HG02943 (cell line): ENCODE measurements around the gene LGALSL.

Experiments used
- ATAC-seq: cut with Tn5 transposase; IDR thresholded peaks from one replicate; pipeline ENCODE4 v1.9.1; 2021; ENCODE audit warnings: mild to moderate bottlenecking, low read depth, moderate library complexity; ENCODE audit not compliant: unreplicated experiment

Gene LGALSL

DNA sequence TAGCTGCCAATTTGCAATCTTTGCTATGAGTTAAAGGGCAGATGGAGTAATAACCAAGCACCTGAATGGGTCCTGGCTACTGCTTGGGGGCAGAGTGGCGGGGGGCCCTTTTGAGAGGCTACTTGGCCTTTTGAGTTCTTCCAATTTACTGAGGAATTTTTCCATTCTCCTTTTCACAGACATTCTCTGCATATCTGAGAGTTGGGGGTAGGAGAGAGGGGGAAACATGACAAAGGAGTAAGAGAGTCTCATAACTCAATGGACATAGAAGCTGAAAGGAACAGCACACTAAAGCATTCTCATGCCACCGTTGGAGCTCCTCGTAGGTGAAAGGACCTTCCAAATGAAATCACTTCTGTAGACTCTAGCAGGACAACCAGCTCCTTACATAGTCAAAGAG lies 16.1 kb downstream of the LGALSL start:
- no peak for ATAC-seq

- ATAC-seq: no peak
Observed at GRCh38 chr2:64470766-64471295, 16.9 kb downstream of the LGALSL start.

DNA sequence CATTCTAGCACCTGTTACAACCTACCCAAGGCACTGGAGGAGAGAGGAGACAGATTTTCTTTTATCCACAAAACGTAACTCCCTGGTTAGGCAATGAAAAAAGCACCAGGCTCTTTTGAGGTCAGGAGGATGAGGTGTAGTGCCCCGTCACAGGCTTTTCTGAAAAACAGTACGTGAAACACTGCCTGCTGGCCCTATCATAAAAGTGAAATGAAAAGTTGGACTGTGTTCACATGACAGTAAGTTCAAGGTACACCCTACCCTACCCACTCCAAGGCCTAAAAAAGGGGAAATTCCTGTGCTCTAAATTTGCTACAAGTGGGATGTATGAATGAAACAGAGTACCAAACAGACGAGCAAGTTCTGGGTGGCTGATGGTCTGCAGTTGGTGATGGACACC lies 17.6 kb downstream of the LGALSL start:
- no peak for ATAC-seq

GRCh38 chr2:64472881-64473280 lies 18.9 kb downstream of the LGALSL start:
- no peak for ATAC-seq

- ATAC-seq: no peak
Observed at GRCh38 chr2:64474121-64474571, 20.2 kb downstream of the LGALSL start.

- no peak for ATAC-seq
Observed at GRCh38 chr2:64474636-64475035, 20.7 kb downstream of the LGALSL start.

DNA sequence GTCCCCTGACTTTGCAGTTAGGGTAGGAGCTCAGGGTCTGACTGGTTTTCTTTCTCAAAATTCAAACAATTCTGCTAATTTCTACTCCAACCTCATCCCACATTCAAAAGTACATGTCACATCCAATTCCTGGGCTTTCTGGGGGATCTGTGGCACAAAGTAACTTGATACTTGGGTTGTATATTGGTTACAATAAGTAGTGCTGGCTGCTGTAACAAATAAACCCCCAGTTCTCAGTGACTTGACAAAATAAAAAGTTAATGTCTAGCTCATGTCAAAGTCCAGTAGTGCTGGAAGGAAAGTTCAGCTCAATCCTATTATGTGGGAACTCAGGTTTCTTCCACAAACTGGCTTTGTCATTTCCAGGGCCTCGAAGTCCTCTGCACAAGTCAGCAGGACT lies 23.1 kb downstream of the LGALSL start:
- ATAC-seq: no peak

- ATAC-seq: no peak
Observed at GRCh38 chr2:64477979-64478378, 24.0 kb downstream of the LGALSL start.

DNA sequence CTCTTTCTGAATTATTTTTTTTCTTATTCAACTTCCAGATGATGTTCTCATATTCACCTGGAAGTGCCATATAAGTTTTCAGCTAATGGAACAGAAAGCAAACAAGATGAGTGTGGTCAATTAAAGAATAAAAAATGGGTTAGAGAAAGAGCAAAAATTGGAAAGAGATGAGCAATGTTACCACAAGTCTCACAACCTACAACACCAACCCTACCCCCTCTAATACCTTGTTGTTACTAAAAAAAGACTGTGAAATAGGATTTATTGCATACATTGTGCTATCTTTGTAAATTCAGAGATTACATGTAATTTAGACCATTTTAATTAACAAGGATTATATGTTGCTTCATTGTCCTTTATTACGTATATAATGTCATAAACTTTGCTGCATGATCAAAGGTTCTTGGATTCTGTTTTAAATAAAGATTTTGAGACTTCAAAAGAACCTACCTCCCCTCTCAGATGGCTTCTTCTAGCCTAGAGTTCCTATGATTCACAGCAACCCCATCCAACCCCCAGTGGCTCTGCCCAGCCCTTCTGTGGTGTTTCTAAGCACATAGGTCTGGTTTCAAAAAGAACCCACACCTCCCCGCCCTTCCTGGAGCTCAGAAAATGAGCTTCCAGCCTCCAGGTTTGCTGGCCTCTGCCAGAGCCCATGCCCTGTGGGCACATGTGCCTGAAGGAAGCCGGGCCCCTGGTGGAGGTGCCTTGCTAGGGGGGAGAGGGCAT lies 24.7 kb downstream of the LGALSL start:
- no peak for ATAC-seq

GRCh38 chr2:64479259-64480117 lies 25.5 kb downstream of the LGALSL start:
- no peak for ATAC-seq

DNA sequence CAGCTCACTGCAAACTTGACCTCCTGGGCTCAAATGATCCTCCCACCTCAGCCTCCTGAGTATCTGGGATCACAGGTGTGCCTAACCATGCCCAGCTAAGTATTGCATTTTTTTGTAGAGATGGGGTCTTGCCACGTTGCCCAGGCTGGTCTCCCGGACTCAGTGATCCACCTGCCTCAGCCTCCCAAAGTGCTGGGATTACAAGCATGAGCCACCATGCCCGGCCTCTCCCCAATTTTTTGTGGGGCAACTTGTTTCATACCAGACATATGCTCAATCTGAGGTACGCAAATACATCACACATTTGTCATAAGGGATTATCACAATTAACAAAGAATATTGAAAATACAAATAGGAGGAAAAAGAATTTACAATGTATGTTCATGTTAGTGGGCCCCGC lies 27.7 kb downstream of the LGALSL start:
- no peak for ATAC-seq

- ATAC-seq: no peak
Observed at GRCh38 chr2:64482243-64482642, 28.3 kb downstream of the LGALSL start.

DNA sequence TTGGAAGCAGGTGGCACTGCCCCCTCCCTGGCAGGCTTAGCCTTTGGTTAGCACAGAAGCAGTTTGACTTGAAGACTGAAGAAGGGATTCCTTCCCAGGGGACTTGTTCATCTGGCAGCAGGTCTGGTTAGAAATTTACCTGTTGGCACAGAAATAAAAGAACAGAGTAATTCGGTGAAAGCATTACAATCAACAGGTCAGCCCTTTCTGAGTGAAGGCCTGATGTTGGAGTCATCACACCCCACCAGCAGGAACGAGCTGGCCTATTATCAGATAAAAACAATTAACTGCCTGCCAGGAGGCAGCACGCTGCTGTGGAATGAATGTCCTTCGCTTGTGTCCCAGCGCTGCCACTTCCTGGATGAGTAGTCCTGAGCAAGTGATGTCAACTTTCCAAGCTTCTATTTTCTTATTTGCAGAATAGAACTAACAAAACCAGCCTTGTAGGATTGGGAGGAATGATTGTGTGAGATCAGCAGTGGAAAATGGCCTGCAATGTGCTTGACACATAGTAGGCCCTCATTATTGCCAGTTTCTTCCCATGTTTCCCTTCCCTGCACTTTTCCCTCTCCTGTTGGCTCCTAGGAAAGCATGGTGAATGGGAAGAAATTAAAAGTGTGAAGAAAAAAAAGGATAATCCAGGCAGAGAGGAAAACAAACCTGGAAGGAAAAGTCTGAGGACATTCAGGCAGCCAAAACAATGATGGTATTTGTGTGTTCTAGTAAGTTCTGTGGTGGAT lies 29.0 kb downstream of the LGALSL start:
- no peak for ATAC-seq

- no peak for ATAC-seq
Observed at GRCh38 chr2:64485331-64485730, 31.4 kb downstream of the LGALSL start.

DNA sequence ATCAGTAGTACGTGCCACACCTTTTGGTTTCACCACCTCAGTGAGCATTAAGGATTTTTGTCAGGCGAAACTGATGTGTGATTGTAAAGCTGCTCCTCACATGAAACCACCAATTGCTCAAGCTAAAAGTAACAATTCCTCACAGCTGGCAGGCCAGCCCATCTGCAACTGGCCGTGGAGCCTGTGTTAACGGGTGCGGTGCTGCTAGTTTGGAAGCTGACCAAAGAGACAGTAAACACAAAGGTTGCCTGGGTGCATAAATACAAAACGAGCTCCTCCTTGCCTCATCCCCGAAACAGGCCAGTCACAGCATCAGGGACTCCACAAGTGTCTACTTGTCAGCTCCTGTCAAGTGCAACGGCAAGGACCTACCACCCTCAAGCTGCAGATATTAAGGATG lies 32.0 kb downstream of the LGALSL start:
- no peak for ATAC-seq

DNA sequence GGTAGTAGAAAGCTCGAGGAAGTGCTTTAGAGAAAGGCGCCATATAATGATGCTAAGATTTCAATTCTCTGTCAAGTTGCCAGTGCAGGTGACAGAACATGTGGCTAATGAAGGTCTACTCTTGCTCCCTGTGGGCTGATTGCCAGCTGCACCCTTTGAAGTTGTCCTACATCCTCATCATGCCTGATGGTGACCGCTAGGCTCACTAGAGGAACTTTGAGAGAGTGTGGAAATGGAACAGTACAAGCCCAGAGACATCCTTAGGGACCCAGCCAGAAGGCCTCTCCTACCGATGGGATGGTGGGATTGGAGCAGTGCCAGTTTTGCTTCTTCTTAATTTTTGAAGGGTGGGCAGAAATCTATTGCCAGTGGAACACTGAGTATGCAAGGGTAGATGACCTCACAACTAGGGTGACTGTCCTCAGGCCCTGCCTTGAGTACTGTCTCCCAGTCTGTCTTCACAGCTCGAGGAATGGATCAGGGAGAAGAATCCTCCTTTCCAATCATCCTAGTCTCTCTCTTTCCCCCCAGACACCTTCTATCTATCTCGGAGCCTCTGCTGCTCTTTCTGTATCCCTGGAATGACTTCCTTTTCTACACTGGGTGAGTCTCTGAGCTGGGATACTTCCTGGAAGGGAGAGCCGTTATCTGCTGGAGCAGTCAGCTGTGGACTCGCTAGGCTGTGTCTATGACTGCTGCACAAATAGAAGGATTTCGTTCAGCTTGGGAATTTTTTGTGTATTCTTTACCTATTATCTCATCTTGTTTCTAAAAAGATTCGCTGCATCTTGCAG lies 33.5 kb downstream of the LGALSL start:
- ATAC-seq: no peak

GRCh38 chr2:64488050-64488974 lies 34.4 kb downstream of the LGALSL start:
- no peak for ATAC-seq

DNA sequence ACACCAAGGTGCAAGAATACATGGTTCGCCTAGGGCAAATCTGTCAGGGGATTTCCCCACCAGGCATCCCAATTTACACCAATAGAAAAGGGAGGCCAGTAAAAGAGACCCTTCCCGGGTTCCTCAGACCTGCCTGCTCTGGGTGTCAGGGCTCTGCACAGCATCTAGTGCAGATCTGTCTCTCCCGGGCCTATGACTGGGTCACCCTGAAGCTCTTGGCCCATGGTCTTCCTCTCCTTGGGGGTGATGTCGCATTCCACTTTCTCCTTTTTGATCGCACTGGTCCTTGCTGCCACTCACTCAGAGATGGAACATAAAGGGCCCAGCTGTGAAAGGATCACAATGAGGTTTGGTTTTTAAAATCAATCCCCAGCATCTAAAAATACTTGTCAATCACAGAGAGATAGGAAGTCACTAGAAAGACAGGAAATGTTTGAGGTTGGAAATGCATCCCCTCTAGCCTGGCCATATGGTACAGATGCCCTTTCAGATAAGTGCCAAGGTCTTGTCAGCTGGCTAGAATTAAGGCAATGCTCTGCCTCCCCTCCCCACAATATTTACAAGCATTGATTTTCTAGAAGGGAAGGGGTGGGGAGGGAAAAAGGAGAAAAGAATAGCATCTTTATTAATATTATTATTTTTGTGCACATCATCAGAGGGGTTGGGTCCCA lies 35.3 kb downstream of the LGALSL start:
- no peak for ATAC-seq

DNA sequence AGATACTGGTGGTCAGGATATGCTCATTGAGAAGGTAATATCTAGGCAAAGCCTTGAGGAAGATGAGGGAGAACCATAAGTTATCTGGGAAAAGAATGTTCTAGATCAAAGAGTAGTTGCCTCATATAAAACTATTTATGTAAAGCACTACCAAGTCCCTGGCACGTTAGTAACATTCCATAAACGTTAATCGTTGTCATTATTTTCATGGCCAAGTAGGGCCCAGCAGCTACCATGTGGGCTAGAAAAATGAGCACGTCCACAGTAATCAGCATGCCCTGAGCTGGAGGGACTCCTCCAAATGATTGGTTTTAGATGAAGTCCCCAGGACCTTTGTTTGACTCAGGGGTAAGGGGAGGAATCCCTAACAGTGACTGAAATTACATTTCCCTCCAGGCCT lies 37.5 kb downstream of the LGALSL start:
- no peak for ATAC-seq
